GM19324 (cell line): Measurements from ENCODE around the gene ZNF444.
"Not testable (repeated sequence)": the region's sequence is repeated elsewhere in the genome, so short reads cannot be mapped to it uniquely, and the experiment has no call there.

Experiments
- ATAC-seq: cut with Tn5 transposase; IDR thresholded peaks from one replicate; pipeline ENCODE4 v1.9.1; 2021; ENCODE audit warnings: mild to moderate bottlenecking, moderate library complexity; ENCODE audit not compliant: unreplicated experiment, low FRiP score

The ZNF444 gene

GRCh38 chr19:56174086-56174485 lies 33.0 kb downstream of the ZNF444 start:
- ATAC-seq = no peak

GRCh38 chr19:56174550-56174949 lies 33.5 kb downstream of the ZNF444 start:
- ATAC-seq = no peak

GRCh38 chr19:56175861-56176307 lies 34.8 kb downstream of the ZNF444 start, which contains the start of gene GALP:
Gene GALP (plus strand): TSS chr19:56176008. CDS start chr19:56177109, 1,101 bp downstream.
- ATAC-seq = not testable (repeated sequence)

GRCh38 chr19:56176310-56176709 lies 35.2 kb downstream of the ZNF444 start:
- ATAC-seq = not testable (repeated sequence)

GRCh38 chr19:56176881-56177280 lies 35.8 kb downstream of the ZNF444 start:
- ATAC-seq = no peak

GRCh38 chr19:56177564-56178243 lies 36.6 kb downstream of the ZNF444 start:
- ATAC-seq = no peak

- no peak for ATAC-seq
Observed at GRCh38 chr19:56189785-56190184, 48.7 kb downstream of the ZNF444 start.

- ATAC-seq = no peak
Observed at GRCh38 chr19:56191115-56191514, 50.0 kb downstream of the ZNF444 start.

GRCh38 chr19:56191711-56192110 lies 50.6 kb downstream of the ZNF444 start:
- no peak for ATAC-seq

GRCh38 chr19:56193981-56194640 lies 53.0 kb downstream of the ZNF444 start:
- ATAC-seq = no peak

- ATAC-seq = not testable (repeated sequence)
Observed at GRCh38 chr19:56197646-56198045, 56.6 kb downstream of the ZNF444 start, which contains the start of gene ZSCAN5B. Gene ZSCAN5B (minus strand): TSS chr19:56197783. CDS start chr19:56193052, 4,731 bp downstream.

- no peak for ATAC-seq
Observed at GRCh38 chr19:56199687-56200086, 58.6 kb downstream of the ZNF444 start.

- no peak for ATAC-seq
Observed at GRCh38 chr19:56201973-56202372, 60.9 kb downstream of the ZNF444 start, which contains the start of gene ZSCAN5C. Gene ZSCAN5C (plus strand): TSS chr19:56202273. CDS start chr19:56205914, 3,641 bp downstream.

- not testable (repeated sequence) for ATAC-seq
Observed at GRCh38 chr19:56207581-56207980, 66.5 kb downstream of the ZNF444 start.

- ATAC-seq = no peak
Observed at GRCh38 chr19:56209091-56209490, 68.0 kb downstream of the ZNF444 start.

- not testable (repeated sequence) for ATAC-seq
Observed at GRCh38 chr19:56210036-56210435, 68.9 kb downstream of the ZNF444 start.
